Ecto neural progenitor cell (in vitro differentiated cells): ENCODE results near the gene MT1F.
"Not testable (repeated sequence)": the region's sequence is repeated elsewhere in the genome, so short reads cannot be mapped to it uniquely, and the experiment has no call there.

Experiments used
- DNase-seq: peaks from one replicate; pipeline ENCODE4 v3.0.0-alpha.2; 2018; ENCODE audit warnings: low spot score

The MT1F gene

DNA sequence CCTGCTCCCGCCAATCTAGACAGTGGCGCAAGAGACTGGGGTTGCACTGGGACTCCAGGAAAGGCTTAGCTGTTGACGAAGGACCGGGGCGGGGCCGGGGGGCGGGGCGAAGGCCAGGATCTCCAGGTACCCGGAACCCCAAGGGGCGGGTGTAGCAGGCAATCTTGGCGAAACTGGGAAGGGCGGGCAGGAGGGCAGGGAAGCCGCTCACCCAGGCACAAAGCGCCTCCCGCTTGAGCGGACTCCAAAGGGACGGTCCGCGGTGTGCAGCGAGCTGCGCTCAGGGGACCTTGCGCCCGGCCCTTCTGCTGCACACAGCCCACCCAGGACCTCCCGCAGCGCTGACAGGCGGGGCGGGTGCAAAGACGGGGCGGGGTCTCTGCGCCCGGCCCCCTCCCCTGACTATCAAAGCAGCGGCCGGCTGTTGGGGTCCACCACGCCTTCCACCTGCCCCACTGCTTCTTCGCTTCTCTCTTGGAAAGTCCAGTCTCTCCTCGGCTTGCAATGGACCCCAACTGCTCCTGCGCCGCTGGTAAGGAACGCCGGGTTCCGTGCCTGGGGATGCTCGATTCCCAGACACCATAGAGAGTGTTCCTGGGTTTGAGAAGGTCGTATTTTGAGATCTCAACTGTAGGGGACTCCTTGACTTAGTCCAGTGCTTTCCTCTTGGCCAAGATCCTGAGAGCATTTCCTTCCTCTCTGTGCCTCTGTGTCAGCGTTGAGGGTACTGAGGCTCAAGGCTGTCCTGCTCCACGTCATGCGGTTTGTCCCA, at the start of gene MT1F:
Gene MT1F, plus strand, starts transcription at position 405 of the 772 bp plus-strand sequence. Its CDS starts 100 bp downstream, at position 505.
- DNase-seq = peak; percentile 86

- DNase-seq = peak; percentile 91
Measured at GRCh38 chr16:56608043-56608875, 49.5 kb upstream of the MT1F start, which contains the start of gene MT2A. Gene MT2A, plus strand, starts transcription at chr16:56608584. Its CDS starts 72 bp downstream, at chr16:56608656.

DNA sequence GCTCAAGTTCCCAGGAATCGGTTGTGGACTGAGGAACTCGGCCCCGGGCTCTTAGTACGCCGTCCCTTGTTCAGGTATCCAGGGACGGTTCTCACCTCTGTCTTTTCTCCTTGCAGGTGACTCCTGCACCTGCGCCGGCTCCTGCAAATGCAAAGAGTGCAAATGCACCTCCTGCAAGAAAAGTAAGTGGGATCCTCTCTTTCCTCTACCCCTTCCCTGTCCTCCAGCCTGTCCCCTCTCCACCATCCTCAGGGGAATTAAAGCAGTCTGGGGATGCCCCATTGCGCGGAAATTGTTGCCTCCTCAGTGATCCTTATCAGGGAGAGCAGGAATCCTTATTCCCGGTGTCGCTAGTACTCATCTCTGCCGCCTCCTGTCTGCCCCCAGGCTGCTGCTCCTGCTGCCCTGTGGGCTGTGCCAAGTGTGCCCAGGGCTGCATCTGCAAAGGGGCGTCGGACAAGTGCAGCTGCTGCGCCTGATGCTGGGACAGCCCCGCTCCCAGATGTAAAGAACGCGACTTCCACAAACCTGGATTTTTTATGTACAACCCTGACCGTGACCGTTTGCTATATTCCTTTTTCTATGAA, 48.8 kb upstream of the MT1F start:
- DNase-seq = no peak

DNA sequence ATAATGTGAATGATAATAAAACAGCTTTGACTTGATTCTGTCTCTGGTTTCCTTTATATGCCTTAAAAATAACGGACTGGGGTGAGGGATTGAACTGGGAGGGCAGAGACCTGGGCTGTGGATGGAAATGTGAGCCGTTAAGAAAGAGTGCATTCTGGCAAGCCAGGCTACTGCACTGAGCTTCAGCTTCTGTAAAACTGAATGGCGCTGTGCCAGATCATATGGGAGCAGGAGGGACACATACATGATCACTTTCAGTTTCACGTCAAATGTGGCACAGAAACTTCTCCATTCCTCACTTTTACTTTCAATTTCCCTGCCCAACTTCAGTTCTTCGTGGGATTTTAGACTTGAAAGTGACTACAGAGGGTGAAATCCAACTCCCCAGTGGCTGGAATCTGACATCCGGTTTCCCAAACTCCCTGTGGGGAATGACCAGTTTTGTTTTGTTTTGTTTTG, 48.3 kb upstream of the MT1F start:
- no peak for DNase-seq

GRCh38 chr16:56610017-56610608, 47.6 kb upstream of the MT1F start:
- no peak for DNase-seq

DNA sequence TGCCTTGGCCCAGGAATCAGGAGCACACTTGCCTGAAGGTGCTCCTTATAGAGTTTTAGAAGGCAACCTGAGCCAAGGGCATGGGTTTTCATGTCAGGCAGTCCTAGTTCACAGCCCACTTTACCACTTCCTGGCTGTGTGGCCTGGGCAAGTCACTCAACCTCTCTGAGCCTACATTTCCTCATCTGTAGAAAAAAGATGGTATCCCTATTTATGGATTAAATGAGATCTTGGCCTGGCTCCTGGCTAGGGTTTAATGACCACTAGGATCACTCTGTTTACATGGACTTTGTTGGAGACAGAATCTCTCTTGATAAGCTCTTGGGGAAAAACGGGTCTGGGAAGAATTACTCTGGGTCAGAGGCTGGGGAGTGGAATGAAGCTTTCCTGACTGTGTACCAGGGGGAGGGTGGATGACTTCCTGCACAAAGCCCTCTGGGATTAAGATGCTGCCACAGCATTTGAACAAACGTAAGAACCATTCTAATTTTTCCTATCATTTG, 47.1 kb upstream of the MT1F start:
- DNase-seq = no peak

- no peak for DNase-seq
Measured at GRCh38 chr16:56611281-56611833, 46.4 kb upstream of the MT1F start.

GRCh38 chr16:56613706-56614105, 44.1 kb upstream of the MT1F start:
- DNase-seq = no peak

- DNase-seq = no peak
Measured at GRCh38 chr16:56614549-56614991, 43.2 kb upstream of the MT1F start.

- no peak for DNase-seq
Measured at GRCh38 chr16:56615353-56615752, 42.4 kb upstream of the MT1F start.

GRCh38 chr16:56616608-56617211, 41.0 kb upstream of the MT1F start:
- no peak for DNase-seq

- peak; percentile 66 for DNase-seq
Measured at GRCh38 chr16:56617212-56618085, 40.3 kb upstream of the MT1F start.

DNA sequence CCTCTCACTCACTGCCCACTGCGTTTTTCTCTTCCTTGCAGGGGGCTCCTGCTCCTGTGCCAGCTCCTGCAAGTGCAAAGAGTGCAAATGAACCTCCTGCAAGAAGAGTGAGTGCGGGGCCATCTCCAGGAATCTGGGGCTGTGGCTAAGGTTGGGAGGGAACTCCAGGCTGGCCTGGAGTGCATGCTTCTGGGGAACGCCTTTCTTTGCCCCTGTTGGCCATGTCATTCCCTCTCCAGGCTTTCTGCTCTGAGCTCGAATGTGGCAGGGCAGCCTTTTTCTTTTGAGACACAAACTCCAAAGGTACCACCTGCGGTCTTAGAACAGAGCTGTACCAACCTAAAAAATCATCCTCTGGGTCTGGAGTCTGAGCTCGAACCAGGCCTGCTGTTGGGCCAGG, 39.6 kb upstream of the MT1F start:
- DNase-seq = no peak

DNA sequence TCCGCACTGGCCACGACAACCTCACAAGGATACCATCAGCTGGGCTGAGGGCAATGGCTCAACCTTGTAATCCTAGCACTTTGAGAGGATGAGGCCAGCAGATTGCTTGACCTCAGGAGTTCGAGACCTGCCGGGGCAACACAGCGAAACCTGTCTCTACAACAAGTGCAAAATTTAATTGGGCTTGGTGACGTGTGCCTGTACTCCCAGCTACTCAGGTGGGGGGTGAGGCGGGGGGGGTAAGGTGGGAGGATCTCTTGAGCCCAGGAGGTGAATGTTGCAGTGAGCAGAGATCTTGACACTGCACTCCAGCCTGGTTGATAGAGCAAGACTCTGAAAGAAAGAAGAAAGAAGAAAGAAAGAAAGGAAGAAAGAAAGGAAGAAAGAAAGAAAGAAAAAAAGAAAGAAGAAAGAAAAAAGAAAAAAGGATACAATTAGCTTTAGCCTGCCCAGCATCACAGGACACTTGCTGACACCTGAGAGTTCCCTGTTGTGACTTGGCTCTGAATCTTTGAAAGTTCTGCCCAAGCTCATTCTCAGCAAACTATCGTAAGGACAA, 37.3 kb upstream of the MT1F start:
- DNase-seq = no peak

DNA sequence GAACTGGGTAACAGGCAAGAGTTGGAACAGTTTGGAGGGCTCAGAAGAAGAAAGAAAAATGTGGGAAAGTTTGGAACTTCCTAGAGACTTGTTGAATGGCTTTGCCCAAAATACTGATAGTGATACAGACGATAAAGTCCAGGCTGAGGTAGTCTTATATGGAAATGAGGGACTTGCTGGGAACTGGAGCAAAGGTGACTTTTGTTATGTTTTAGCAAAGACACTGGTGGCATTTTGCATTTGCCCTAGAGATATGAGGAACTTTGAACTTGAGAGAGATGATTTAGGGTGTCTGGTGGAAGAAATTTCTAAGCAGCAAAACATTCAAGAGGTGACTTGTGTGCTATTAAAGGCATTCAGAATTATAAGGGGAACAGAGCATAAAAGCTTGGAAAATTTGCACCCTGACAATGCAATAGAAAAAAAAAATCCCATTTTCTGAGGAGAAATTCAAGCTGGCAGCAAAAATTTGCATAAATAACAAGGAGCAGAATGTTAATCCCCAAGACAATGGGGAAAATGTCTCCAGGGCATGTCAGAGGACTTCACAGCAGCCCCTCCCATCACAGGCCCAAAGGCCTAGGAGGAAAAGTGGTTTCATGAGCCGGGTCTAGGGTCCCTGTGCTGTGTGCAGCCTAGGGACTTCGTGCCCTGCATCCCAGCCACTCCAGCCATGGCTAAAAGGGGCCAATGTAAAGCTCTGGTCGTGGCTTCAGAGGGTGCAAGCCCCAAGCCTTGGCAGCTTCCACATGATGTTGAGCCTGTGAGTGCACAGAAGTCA, 35.9 kb upstream of the MT1F start:
- not testable (repeated sequence) for DNase-seq

GRCh38 chr16:56623184-56623583, 34.6 kb upstream of the MT1F start:
- DNase-seq = not testable (repeated sequence)

DNA sequence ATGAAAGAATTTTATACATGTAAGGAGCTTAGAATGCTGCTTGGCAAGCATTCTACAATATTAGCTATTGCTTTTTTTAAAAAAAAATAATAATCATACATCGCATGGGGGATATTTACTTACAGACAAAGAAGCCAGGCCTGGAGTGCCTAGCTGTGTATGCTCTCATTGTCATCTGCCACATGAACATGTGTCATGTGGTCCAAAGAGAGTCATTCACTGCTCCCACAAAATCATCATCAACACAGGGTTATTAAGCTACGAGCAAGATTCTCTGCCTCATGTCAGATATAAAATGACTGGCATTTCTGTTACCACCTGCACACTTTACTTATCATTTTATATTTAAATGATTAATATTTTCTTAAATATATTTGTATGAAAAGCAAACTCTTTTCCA, 34.1 kb upstream of the MT1F start:
- DNase-seq = no peak

DNA sequence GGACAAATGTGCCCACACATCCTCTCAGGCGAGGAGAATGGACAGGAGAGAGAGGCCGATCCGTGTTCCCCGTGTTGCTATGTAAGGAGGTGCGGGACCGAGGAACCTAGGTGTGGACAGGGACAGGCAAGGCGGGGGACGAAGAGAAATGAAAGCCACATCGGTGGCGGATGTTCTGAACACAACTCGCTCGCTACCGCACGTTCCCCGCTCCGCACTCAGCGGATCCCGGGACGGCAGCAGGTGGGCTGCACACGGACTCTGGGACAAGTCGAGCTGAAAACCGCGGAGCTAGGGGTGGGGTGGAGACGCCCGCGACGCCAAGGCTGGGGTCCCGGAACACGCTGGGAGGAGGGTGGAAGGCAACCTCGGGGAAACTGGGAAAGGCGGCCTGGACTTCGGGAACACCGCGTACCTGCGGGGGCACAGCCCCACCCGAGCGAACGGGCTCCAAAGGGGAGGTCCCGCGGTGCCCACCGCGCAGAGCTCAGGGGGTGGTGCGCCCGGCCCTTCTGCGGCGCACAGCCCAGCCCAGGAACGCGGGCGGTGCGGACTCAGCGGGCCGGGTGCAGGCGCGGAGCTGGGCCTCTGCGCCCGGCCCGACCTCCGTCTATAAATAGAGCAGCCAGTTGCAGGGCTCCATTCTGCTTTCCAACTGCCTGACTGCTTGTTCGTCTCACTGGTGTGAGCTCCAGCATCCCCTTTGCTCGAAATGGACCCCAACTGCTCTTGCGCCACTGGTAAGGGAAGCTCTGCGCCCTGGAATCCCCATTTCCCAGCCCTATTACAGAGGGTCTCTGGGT, 32.4 kb upstream of the MT1F start, which contains the start of gene MT1E:
Gene MT1E, plus strand, starts transcription at position 642 of the 803 bp plus-strand sequence. Its CDS starts 71 bp downstream, at position 713.
- no peak for DNase-seq
